ENCODE data around the gene EDEM3. TPM values are rescaled to one million over a fixed set of nuclear protein-coding genes. Genes with fewer than 3 reads are reported as not detected.

Gene EDEM3
- total RNA-seq, 2 experiments from 2014 or later = 23.0 to 25.4 TPM

- Mint-ChIP-seq H3K27me3 (no peaks in the 10 kb centered on the region), H3K4me1 (peaks cover 56% of the 10 kb centered on the region), H3K9me3 (ENCODE audit: low read depth) (no peaks in the 10 kb centered on the region), H3K4me3 (peak overlapping the region; percentile 35), H3K27ac (peak overlapping the region; percentile 79), H3K36me3 (peaks cover 28% of the 10 kb centered on the region)
- ATAC-seq (peak; percentile 91), DNase-seq (peak; percentile 44)
- CTCF ChIA-PET = interaction anchor here (0.9 kb wide), 1 partner anchor 12 kb away, joined by 4 read pairs; the partner anchor contains the start of gene EDEM3
Measured at GRCh38 chr1:184743062-184743756, 11.4 kb downstream of the EDEM3 start.

GRCh38 chr1:184740344-184740743 lies 14.3 kb downstream of the EDEM3 start:
- Mint-ChIP-seq H3K4me1 (peaks cover 34% of the 10 kb centered on the region), H3K27ac (no peak overlapping the region), H3K27me3 (no peaks in the 10 kb centered on the region), H3K36me3 (peaks cover 26% of the 10 kb centered on the region), H3K4me3 (no peak overlapping the region), H3K9me3 (ENCODE audit: low read depth) (no peaks in the 10 kb centered on the region)
- CTCF ChIA-PET = no interaction called here
- ATAC-seq (no peak), DNase-seq (no peak)

DNA sequence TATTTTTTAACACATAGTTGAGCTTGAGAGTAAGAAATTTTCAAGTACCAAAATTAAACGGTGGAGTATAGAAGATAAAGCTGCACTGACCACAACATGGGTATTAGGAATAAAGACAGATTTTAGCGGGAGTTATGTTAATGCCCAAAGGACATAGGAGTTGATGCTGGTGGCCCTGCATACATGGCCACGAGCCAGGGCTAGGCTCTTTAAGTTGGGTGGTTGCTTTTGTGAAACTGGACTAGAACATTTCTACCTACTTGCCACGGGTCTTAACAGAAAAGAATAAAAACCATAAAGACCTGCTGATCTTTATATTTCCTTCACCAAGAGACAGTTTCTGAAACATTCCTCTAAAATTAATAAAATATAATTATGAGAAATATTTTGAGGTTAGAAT lies 14.9 kb downstream of the EDEM3 start:
- CTCF ChIA-PET = no interaction called here
- no peak for ATAC-seq
- Mint-ChIP-seq H3K4me1 (peaks cover 29% of the 10 kb centered on the region), H3K36me3 (peaks cover 27% of the 10 kb centered on the region), H3K27ac (no peak overlapping the region), H3K27me3 (no peaks in the 10 kb centered on the region), H3K4me3 (no peak overlapping the region), H3K9me3 (ENCODE audit: low read depth) (no peaks in the 10 kb centered on the region)
- no peak for DNase-seq

DNA sequence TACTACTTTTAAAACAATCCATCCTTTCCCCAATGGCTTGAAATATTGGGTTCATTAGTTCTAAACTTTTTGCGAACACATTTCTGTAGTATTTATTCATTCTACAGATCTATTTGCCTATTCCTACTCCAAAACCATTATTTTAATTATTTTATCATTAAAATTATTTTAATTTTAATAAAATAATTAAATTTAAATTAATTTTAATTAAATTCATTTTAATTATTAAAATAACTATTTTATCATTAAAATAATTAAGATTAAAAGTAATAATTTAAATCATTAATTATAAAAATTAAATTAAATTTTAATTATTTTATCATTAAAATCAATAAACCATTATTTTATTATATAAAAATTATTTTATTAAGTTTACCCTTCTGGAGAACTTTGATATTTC lies 15.6 kb downstream of the EDEM3 start:
- peaks cover 22% of the 10 kb centered on the region for H3K4me1 Mint-ChIP-seq
- H3K9me3 Mint-ChIP-seq (ENCODE audit: low read depth) = no peaks in the 10 kb centered on the region
- DNase-seq = no peak
- CTCF ChIA-PET = no interaction called here
- H3K36me3 Mint-ChIP-seq = peaks cover 25% of the 10 kb centered on the region
- no peak for ATAC-seq
- H3K27me3 Mint-ChIP-seq = no peaks in the 10 kb centered on the region
- H3K27ac Mint-ChIP-seq = no peak overlapping the region
- H3K4me3 Mint-ChIP-seq = no peak overlapping the region

DNA sequence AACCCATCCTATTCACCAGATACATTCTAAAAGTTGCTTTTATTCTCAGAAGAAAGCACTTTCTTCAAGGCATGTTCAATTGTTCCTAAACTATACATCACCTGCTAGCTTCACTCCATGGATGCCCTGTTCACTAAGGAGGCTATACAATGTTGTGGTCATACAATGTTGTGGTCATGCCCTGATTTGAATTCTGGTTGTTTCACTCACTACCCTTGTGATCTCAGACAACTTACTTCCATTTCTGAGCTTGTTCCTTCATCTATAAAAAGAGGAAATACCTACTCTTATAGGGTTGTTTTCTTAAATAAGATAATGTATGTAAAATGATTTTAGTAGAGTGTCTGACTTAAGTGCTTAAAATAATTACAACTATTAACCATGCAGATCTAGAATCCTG lies 19.7 kb downstream of the EDEM3 start:
- H3K27ac Mint-ChIP-seq = no peak overlapping the region
- CTCF ChIA-PET = interaction anchor here (1.0 kb wide), 1 partner anchor 11 kb away, joined by 3 read pairs; no protein-coding TSS in a partner anchor
- no peaks in the 10 kb centered on the region for H3K4me1 Mint-ChIP-seq
- no peaks in the 10 kb centered on the region for H3K27me3 Mint-ChIP-seq
- H3K4me3 Mint-ChIP-seq = no peak overlapping the region
- peaks cover 31% of the 10 kb centered on the region for H3K36me3 Mint-ChIP-seq
- DNase-seq = no peak
- H3K9me3 Mint-ChIP-seq (ENCODE audit: low read depth) = no peaks in the 10 kb centered on the region
- ATAC-seq = no peak

DNA sequence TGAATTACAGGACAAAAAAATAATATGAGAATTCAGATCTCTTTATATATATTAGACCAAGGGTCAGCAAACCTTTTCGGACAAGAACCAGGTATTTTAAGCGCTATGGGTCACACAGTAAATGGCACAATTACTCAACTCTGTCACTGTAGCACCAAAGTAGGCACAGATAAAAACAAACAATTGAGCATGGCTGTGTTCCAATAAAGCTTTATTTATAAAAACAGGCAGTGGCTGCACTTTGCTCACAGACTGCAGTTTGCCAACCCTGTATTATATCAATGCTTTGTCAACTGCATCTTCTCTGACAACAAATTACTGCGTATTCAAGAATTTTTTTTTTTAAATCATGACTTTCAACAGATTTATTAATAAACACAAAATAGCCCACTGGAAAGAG lies 29.8 kb downstream of the EDEM3 start:
- no peaks in the 10 kb centered on the region for H3K9me3 Mint-ChIP-seq (ENCODE audit: low read depth)
- DNase-seq (no peak), ATAC-seq (no peak)
- H3K36me3 Mint-ChIP-seq = peaks cover 29% of the 10 kb centered on the region
- CTCF ChIA-PET = no interaction called here
- H3K27me3 Mint-ChIP-seq = no peaks in the 10 kb centered on the region
- no peaks in the 10 kb centered on the region for H3K4me1 Mint-ChIP-seq
- H3K4me3 Mint-ChIP-seq = no peak overlapping the region
- H3K27ac Mint-ChIP-seq = no peak overlapping the region

DNA sequence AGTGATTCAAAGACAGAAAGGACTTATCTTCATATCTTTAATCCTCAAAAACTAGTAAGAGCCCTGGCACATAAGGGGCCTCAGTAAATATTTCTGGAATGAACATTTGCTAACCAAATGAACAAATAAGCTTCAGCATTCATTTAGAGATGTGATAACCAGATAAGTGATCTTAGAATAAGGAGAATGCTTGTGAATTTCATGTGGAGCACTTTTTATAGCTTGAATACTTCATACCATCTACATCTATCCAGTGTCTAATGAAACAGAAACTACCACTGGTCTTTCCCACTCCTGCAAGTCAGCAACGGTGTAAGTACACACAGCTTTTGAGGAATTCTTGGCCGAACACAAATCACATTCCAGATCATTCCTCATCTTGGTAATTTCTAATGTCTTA lies 38.5 kb downstream of the EDEM3 start:
- Mint-ChIP-seq H3K27ac (no peak overlapping the region), H3K4me3 (no peak overlapping the region), H3K9me3 (ENCODE audit: low read depth) (no peaks in the 10 kb centered on the region), H3K27me3 (no peaks in the 10 kb centered on the region), H3K4me1 (no peaks in the 10 kb centered on the region), H3K36me3 (peaks cover 38% of the 10 kb centered on the region)
- no peak for DNase-seq
- CTCF ChIA-PET = interaction anchor here (1.3 kb wide), 1 partner anchor 89 kb away, joined by 3 read pairs; no protein-coding TSS in a partner anchor
- ATAC-seq = no peak

GRCh38 chr1:184709418-184709817 lies 45.2 kb downstream of the EDEM3 start:
- peaks cover 51% of the 10 kb centered on the region for H3K36me3 Mint-ChIP-seq

DNA sequence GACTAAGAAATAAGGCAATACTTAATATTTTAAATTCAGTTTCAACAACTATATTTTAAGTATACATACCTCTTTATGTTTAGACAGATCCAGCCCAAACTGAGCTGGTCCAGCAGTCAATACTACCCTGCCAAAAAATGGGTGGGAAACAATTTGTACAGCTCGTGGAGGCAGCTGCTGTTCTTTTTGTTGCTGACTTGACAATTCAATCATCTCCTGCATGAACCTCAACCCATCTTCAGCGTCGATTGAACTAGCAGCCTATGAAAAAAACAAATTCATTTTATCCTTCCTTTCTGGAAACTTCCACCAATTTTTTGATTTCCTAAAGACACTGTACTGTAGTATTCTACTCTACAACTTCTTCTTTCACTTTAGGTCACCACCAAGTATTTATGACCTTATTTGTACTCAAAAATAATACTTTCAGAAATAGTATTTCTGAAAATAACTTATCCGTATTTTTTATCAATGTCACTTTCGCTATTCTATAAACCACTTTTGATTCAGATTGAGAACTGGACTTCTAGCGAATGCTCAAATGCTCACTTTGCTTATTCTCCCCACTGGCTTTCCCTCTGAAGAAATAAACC lies 46.5 kb downstream of the EDEM3 start:
- ATAC-seq (no peak), DNase-seq (no peak)
- no peaks in the 10 kb centered on the region for H3K27me3 Mint-ChIP-seq
- H3K36me3 Mint-ChIP-seq = peaks cover 45% of the 10 kb centered on the region
- CTCF ChIA-PET = interaction anchor here (1.0 kb wide), 1 partner anchor 17 kb away, joined by 3 read pairs; no protein-coding TSS in a partner anchor
- H3K9me3 Mint-ChIP-seq (ENCODE audit: low read depth) = no peaks in the 10 kb centered on the region
- no peaks in the 10 kb centered on the region for H3K4me1 Mint-ChIP-seq
- H3K4me3 Mint-ChIP-seq = no peak overlapping the region
- H3K27ac Mint-ChIP-seq = no peak overlapping the region

More at GRCh38 chr1:184709418-184709817, 45.2 kb downstream of the EDEM3 start:
- DNase-seq (no peak), ATAC-seq (no peak)
- no peaks in the 10 kb centered on the region for H3K9me3 Mint-ChIP-seq (ENCODE audit: low read depth)
- H3K27ac Mint-ChIP-seq = no peak overlapping the region
- no peak overlapping the region for H3K4me3 Mint-ChIP-seq
- no peaks in the 10 kb centered on the region for H3K27me3 Mint-ChIP-seq
- CTCF ChIA-PET = interaction anchor here (1.1 kb wide), 1 partner anchor 46 kb away, joined by 3 read pairs; no protein-coding TSS in a partner anchor
- no peaks in the 10 kb centered on the region for H3K4me1 Mint-ChIP-seq

DNA sequence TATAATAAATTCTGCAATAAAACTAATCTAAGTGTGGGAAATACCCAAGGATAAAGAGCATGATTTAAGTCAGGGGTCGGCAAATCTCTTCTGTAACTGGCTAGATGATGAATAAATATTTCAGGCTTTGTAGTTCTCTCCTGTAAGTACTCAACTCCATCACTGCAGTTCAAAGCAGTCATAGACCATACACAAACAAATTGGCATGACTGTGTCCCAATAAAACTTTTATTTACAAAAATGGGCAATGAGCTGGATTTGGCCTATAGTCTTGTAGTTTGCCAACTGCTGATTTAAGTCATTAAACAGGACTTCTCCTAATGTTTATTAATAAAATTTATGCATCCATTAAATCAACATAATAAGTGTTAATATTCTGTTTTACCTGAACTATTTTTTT lies 49.4 kb downstream of the EDEM3 start:
- DNase-seq = no peak
- no peaks in the 10 kb centered on the region for H3K27me3 Mint-ChIP-seq
- CTCF ChIA-PET = no interaction called here
- H3K36me3 Mint-ChIP-seq = peaks cover 39% of the 10 kb centered on the region
- no peaks in the 10 kb centered on the region for H3K9me3 Mint-ChIP-seq (ENCODE audit: low read depth)
- no peak overlapping the region for H3K4me3 Mint-ChIP-seq
- H3K4me1 Mint-ChIP-seq = no peaks in the 10 kb centered on the region
- ATAC-seq = no peak
- no peak overlapping the region for H3K27ac Mint-ChIP-seq

- Mint-ChIP-seq H3K27me3 (no peaks in the 10 kb centered on the region), H3K4me1 (no peaks in the 10 kb centered on the region), H3K9me3 (ENCODE audit: low read depth) (no peaks in the 10 kb centered on the region), H3K27ac (no peak overlapping the region), H3K4me3 (no peak overlapping the region), H3K36me3 (peaks cover 28% of the 10 kb centered on the region)
- CTCF ChIA-PET = no interaction called here
- DNase-seq = no peak
- no peak for ATAC-seq
Measured at GRCh38 chr1:184701816-184702215, 52.8 kb downstream of the EDEM3 start.

DNA sequence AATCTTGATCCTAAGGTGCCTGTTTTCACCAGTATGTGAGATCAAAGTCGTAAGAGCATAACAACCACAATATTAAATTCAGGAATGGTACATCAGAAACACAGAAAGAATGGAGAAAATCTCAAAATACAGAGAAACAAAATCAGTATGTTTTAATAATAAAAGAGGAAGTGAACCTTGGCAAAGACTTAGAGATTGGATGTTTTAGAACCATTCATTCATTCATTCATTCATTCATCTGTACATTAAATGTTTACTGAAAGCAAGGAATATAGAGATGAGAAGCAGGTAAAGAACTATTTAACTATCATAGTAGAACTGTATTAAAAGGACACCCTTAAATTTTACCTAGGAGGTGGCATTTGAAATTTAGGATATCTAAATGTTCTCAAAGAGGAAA lies 55.7 kb downstream of the EDEM3 start:
- ATAC-seq (no peak), DNase-seq (no peak)
- CTCF ChIA-PET = no interaction called here
- H3K9me3 Mint-ChIP-seq (ENCODE audit: low read depth) = no peaks in the 10 kb centered on the region
- no peak overlapping the region for H3K27ac Mint-ChIP-seq
- H3K4me1 Mint-ChIP-seq = peaks cover 2% of the 10 kb centered on the region
- H3K27me3 Mint-ChIP-seq = no peaks in the 10 kb centered on the region
- peaks cover 28% of the 10 kb centered on the region for H3K36me3 Mint-ChIP-seq
- H3K4me3 Mint-ChIP-seq = no peak overlapping the region

DNA sequence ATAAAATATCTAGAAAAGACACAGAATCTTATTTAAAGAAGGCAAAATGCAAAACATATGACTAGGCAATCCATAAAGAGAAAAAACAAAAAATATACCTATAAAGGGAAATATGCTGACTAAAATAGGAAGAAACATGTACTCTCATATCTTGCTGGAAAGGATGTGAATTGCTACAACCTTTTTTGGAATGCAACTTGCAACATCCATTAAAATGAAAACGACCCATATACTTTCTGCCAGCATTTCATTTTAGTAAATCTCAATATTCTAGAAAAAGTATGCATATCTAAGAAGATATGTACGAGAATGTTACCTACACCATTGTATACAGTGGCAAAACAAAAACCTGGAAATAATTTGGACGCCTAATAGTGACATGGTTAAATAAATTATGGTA lies 56.6 kb downstream of the EDEM3 start:
- peaks cover 2% of the 10 kb centered on the region for H3K4me1 Mint-ChIP-seq
- H3K4me3 Mint-ChIP-seq = no peak overlapping the region
- H3K9me3 Mint-ChIP-seq (ENCODE audit: low read depth) = no peaks in the 10 kb centered on the region
- CTCF ChIA-PET = no interaction called here
- H3K27me3 Mint-ChIP-seq = no peaks in the 10 kb centered on the region
- H3K36me3 Mint-ChIP-seq = peaks cover 33% of the 10 kb centered on the region
- DNase-seq (no peak), ATAC-seq (no peak)
- no peak overlapping the region for H3K27ac Mint-ChIP-seq

- Mint-ChIP-seq H3K4me3 (no peak overlapping the region), H3K9me3 (ENCODE audit: low read depth) (no peaks in the 10 kb centered on the region), H3K36me3 (peaks cover 31% of the 10 kb centered on the region), H3K27me3 (no peaks in the 10 kb centered on the region), H3K27ac (no peak overlapping the region), H3K4me1 (peaks cover 2% of the 10 kb centered on the region)
- CTCF ChIA-PET = no interaction called here
- ATAC-seq (no peak), DNase-seq (no peak)
Measured at GRCh38 chr1:184696403-184696802, 58.3 kb downstream of the EDEM3 start.
